HG03097 (cell line): ENCODE data around the gene FAM13A.

ENCODE experiments used
- ATAC-seq: cut with Tn5 transposase; IDR thresholded peaks from one replicate; pipeline ENCODE4 v1.9.1; 2021; ENCODE audit not compliant: unreplicated experiment, low FRiP score

FAM13A gene

DNA sequence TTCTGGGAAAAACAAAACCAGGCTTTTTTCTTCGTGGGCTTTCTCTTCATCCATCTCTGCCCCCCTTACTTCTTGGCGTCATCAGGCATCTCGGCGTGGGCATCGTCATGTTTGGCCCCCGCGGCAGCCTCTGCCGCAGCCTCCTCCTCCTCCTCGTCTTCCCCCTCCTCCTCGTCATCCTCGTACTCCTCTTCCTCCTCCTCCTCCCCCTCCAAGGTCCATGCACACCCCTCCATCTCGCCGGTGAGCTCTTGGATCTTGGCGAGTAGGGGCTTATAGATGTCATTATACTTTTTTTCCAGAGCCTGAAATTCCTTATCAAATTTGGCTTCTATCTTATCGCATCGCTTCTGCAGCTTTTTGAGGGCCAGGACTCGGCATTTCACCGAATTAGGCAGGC, 359.8 kb downstream of the FAM13A start:
- no peak for ATAC-seq

DNA sequence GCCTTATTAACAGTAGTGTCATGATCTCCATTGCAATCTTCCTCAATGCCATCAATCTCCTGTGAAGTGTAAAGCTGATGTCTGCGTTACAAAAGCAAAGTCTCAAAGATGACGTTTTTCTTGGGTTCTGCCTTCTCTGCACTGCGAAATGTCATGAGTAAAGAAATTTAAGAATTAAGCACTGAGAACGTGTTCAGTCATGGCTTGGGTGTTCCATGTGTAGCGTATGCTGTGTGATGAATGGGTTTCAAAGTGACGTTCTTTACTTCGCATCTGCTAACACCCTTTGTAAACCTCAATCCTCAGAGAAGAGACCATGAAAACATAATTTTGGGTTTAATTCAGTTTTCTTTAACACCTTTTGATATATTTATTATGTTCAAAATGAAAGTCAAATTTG, 360.4 kb downstream of the FAM13A start:
- ATAC-seq, result no peak

DNA sequence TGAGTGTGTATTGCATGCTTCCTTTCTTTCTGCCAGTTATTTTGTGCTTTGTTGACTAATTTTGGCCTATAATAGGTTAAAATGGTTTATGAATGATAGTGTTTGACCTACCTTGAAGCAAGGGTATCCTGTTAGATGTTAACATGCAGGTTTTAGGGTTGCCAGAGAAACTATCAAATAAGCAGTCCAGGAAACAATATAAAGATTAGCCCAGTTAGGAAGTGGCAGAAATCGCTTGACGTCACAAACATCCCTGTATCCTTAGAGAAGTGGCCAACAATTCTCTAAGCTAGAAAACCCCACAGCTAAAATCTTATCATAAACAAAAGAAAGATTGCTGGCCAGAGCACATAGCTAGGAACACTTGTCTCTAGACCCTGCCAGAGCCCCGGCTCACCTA, 363.2 kb downstream of the FAM13A start:
- ATAC-seq, result no peak

DNA sequence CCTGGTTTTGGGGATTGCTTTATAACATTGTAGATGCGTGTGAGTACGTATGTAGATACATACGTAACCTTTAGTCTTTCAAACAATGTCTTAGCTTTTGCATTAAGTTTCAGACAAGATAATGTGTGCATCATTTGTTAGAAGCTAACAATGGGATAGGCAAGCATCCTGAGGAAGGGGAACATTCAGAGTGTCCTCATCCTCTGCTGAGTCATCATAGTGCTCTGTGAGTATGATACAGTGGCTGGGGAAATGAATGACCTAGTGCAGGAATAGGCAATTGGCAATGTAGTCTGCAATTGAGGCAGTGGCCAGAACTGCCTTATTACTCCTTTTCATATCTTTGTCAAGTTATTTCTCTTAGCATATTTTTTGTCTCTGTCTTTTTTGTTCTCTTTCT, 366.6 kb downstream of the FAM13A start:
- ATAC-seq, result no peak

DNA sequence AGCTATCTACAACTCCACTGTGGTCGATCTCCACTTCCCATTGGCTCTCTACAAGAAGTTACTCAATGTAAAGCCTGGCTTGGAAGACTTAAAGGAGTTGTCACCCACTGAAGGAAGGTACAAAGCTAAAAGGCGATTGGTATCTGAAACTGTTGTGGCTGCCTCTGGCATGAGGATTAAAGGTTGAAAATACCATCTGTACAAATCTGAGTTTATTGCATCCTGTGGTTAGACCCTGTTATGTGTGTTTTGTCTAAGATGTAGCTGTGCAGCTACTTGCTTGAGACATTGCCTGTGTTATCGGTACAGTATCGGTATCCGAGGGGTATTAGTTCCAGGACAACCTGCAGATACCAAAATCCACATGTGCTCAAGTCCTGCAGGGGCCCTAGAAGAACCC, 375.8 kb downstream of the FAM13A start:
- ATAC-seq, result no peak
